Sigmoid colon (tissue), 7 donors: Measurements from ENCODE around the gene CCDC85C. TPM values are rescaled to one million over a fixed set of nuclear protein-coding genes. Genes with fewer than 3 reads are reported as not detected.
A peak's percentile ranks its signal among the peaks of the same experiment; 100 is the strongest.
"Not testable (repeated sequence)": the region's sequence is repeated elsewhere in the genome, so short reads cannot be mapped to it uniquely, and the experiment has no call there.

Experiments used
- DNase-seq: peaks from one replicate; pipeline ENCODE4 v3.0.0-alpha.2; 2019
- H3K27ac ChIP-seq, 4 donors: fragments of 200-600 bp; sonication (generic); one replicate each; pipeline ENCODE4 v1.5.1; 2016 to 2019; ENCODE audit warnings: mild to moderate bottlenecking in 1 of 4
- H3K27me3 ChIP-seq, 3 donors: fragments of 200-600 bp; sonication (generic); one replicate each; pipeline ENCODE4 v1.5.1; 2019; ENCODE audit warnings: mild to moderate bottlenecking in 1 of 3
- H3K36me3 ChIP-seq, 4 donors: fragments of 200-600 bp; sonication (generic); one replicate each; pipeline ENCODE4 v1.5.1; 2016 to 2019
- H3K4me1 ChIP-seq, 4 donors: fragments of 200-600 bp; sonication (generic); one replicate each; pipeline ENCODE4 v1.5.1; 2017 to 2019
- H3K4me3 ChIP-seq, 4 donors: fragments of 200-600 bp; sonication (generic); one replicate each; pipeline ENCODE4 v1.5.1; 2017 to 2019; ENCODE audit warnings: mild to moderate bottlenecking in 2 of 4, moderate library complexity in 1 of 4
- H3K9me3 ChIP-seq, 4 donors: fragments of 200-600 bp in 3 of 4; sonication (generic) in 3 of 4; one replicate each; pipeline versions ENCODE4 v1.5.1 to v1.6.1; 2013 to 2019
- CTCF ChIP-seq, 4 experiments: fragments of 450-650 bp in 3 of 4; fragments of 200-600 bp in 1 of 4; IDR thresholded peaks; one replicate each; pipeline ENCODE4 v1.5.1; 2016 to 2019; ENCODE audit warnings: antibody characterized with exemption in 4 of 4, mild to moderate bottlenecking in 3 of 4, moderate library complexity in 2 of 4
- EP300 ChIP-seq, 4 donors: sonication (generic); formaldehyde crosslinking; IDR thresholded peaks; one replicate each; pipeline ENCODE4 v1.6.1; 2017; ENCODE audit warnings: antibody characterized with exemption in 4 of 4
- POLR2A ChIP-seq, 2 donors: fragments of 450-650 bp; IDR thresholded peaks; one replicate each; pipeline ENCODE4 v1.6.1; 2016; ENCODE audit warnings: antibody characterized with exemption in 2 of 2, mild to moderate bottlenecking in 2 of 2, moderate library complexity in 2 of 2
- POLR2AphosphoS5 ChIP-seq, 4 donors: sonication (generic); formaldehyde crosslinking; IDR thresholded peaks; one replicate each; pipeline ENCODE4 v1.6.1; 2017; ENCODE audit warnings: antibody characterized with exemption in 4 of 4
- WGBS, 2 donors: extraction: QIAGEN DNeasy Blood & Tissue Kit; methylation state at CpG; one replicate each; pipeline ENCODE4 v1.1.7; 2013; 5-methylcytosine and 5-hydroxymethylcytosine counted together
- intact Hi-C: fragments of 100-400 bp; cut with DNase I; formaldehyde crosslinking; loops from one replicate; pipeline ENCODE4 v1.15.1; 2023
- polyA plus RNA-seq, 3 donors: library from polyadenylated mRNA; stranded (reverse); fragments of 200-250 nt; gene quantifications; one replicate each; pipeline ENCODE4 v1.2.3, GENCODE V29; 2013
- total RNA-seq, 4 donors: library from RNA; depleted of rRNA; stranded (reverse); fragments of >200 nt; gene quantifications; one replicate each; pipeline ENCODE4 v1.1.0, GENCODE V29; 2016
- donor health status: healthy with polysubstance abuse.
- donor health status: Bipolar disorder and iron deficiency.
- donor health status: healthy.

The CCDC85C gene
- total and polyA plus RNA-seq, 7 donors: 11.4 to 79.0 (median 28.1) TPM

DNA sequence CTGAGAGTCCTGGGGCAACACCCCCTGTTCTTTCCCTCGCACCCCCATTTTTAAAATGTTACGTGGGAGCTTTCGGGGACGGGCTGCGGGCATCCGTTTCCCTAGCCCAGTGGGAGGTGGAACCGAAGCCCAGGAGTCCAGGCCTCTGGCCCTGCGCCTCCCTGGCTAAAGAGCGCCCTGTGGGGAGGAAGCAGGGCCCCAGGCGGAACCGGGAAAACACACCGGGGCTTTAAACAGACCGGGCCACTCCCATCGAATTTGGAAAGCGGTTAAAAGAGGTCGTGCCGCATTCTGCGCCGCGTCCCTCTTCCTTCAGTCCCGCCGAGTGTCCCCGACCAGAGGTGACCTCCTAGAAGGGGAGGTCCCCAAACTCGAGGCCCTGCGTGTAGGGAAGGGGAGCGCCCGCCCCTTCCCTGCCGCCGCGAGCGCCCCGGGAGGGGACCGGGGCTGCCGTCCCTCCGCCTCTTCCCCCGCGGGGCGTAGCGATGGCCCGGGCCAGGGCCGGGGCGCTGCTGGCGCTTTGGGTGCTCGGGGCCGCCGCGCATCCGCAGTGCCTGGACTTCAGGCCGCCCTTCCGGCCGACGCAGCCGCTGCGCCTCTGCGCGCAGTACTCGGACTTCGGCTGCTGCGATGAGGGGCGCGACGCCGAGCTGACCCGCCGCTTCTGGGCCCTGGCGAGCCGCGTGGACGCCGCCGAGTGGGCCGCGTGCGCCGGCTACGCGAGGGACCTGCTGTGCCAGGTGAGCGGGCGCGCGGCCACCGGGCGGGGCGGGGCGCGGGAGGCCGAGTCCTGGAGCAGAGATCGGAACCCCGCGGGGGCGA is 40.9 kb upstream of the CCDC85C start, which contains the start of gene HHIPL1:
HHIPL1 (plus strand) TSS at position 407 of the 822 bp plus-strand sequence; CDS start at position 486, 79 bp downstream.
- no peaks in the 10 kb centered on the region for H3K9me3 ChIP-seq
- H3K27ac ChIP-seq: peak within 1 kb of the TSS; percentile 38 to 65 (median 58)
- H3K4me1 ChIP-seq: peaks cover 0 to 18% (median 18%) of the 10 kb centered on the region in 4 donors
- no peaks in the 10 kb centered on the region for H3K27me3 ChIP-seq
- intact Hi-C loops: no loop called here
- TF ChIP-seq POLR2A (IDR thresholded peaks at IDR 0.05) (no peak), POLR2AphosphoS5 (IDR thresholded peaks at IDR 0.05) (no peak), EP300 (IDR thresholded peaks at IDR 0.05) (no peak), CTCF (IDR thresholded peaks at IDR 0.05) (no peak)
- H3K4me3 ChIP-seq: peak within 1 kb of the TSS; percentile 22 to 65 (median 55)
- no peak for DNase-seq
- no peaks in the 10 kb centered on the region for H3K36me3 ChIP-seq
- 5 to 8% methylated on average over 91 of the region's 91 CpGs for WGBS, 2 donors

- H3K4me1 ChIP-seq: peaks cover 0 to 18% (median 18%) of the 10 kb centered on the region in 4 donors
- no peak overlapping the region for H3K27ac ChIP-seq
- WGBS, 2 donors: 88 to 91% methylated on average over 11 of the region's 11 CpGs
- H3K27me3 ChIP-seq: no peaks in the 10 kb centered on the region
- H3K9me3 ChIP-seq: no peaks in the 10 kb centered on the region
- DNase-seq: no peak
- H3K4me3 ChIP-seq: no peak overlapping the region
- no peaks in the 10 kb centered on the region for H3K36me3 ChIP-seq
- intact Hi-C loops: no loop called here
- TF ChIP-seq POLR2AphosphoS5 (IDR thresholded peaks at IDR 0.05) (no peak), POLR2A (IDR thresholded peaks at IDR 0.05) (no peak), EP300 (IDR thresholded peaks at IDR 0.05) (no peak), CTCF (IDR thresholded peaks at IDR 0.05) (no peak)
Measured at GRCh38 chr14:99644035-99644587, 40.1 kb upstream of the CCDC85C start.

- no peak for DNase-seq
- TF ChIP-seq POLR2A (IDR thresholded peaks at IDR 0.05) (no peak), EP300 (IDR thresholded peaks at IDR 0.05) (no peak), POLR2AphosphoS5 (IDR thresholded peaks at IDR 0.05) (no peak), CTCF (IDR thresholded peaks at IDR 0.05) (no peak)
- Histone ChIP-seq H3K27me3 (no peaks in the 10 kb centered on the region), H3K4me1 (peaks cover 0 to 18% (median 18%) of the 10 kb centered on the region in 4 donors), H3K36me3 (no peaks in the 10 kb centered on the region), H3K27ac (no peak overlapping the region), H3K4me3 (no peak overlapping the region), H3K9me3 (no peaks in the 10 kb centered on the region)
- WGBS, 2 donors: 59 to 66% methylated on average over 6 of the region's 6 CpGs
- intact Hi-C loops: no loop called here
Measured at GRCh38 chr14:99643343-99643742, 39.3 kb upstream of the CCDC85C start.

DNA sequence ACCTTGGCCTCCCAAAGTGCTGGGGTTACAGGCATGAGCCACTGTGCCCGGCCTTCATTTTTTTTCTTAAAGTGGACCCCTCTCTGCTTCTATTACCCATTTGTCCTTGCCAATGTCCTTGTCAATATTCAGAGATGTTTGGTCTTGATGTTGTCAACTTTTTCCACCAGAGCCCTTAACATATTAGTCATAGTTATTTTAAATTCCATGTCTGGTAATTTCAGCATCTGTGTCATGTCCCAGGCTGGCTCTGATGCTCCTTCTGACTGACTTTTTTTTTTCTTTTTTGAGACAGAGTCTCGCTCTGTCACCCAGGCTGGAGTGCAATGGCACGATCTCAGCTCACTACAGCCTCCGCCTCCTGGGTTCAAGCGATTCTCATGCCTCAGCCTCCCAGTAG is 38.8 kb upstream of the CCDC85C start:
- peaks cover 0 to 18% (median 18%) of the 10 kb centered on the region in 4 donors for H3K4me1 ChIP-seq
- 95 to 97% methylated on average over 5 of the region's 5 CpGs for WGBS, 2 donors

GRCh38 chr14:99637624-99638023 is 33.6 kb upstream of the CCDC85C start:
- H3K27me3 ChIP-seq: no peaks in the 10 kb centered on the region
- WGBS, 2 donors: 86 to 88% methylated on average over 7 of the region's 7 CpGs
- H3K4me3 ChIP-seq: no peak overlapping the region
- no peak for TF ChIP-seq EP300 (IDR thresholded peaks at IDR 0.05)
- no peak for TF ChIP-seq POLR2A (IDR thresholded peaks at IDR 0.05)
- TF ChIP-seq POLR2AphosphoS5 (IDR thresholded peaks at IDR 0.05): no peak
- no peak for TF ChIP-seq CTCF (IDR thresholded peaks at IDR 0.05)
- DNase-seq: no peak
- H3K27ac ChIP-seq: no peak overlapping the region
- no peaks in the 10 kb centered on the region for H3K9me3 ChIP-seq
- no peaks in the 10 kb centered on the region for H3K36me3 ChIP-seq
- intact Hi-C loops: no loop called here
- no peaks in the 10 kb centered on the region for H3K4me1 ChIP-seq

More for the DNA sequence above, 38.8 kb upstream of the CCDC85C start:
- DNase-seq, H3K36me3 ChIP-seq, H3K27ac ChIP-seq, H3K9me3 ChIP-seq, H3K27me3 ChIP-seq, H3K4me3 ChIP-seq, intact Hi-C loops: not testable (repeated sequence)
